Superior temporal gyrus (tissue), 1 donor: ENCODE data around the gene GOLIM4.
"Not testable (repeated sequence)": the region's sequence is repeated elsewhere in the genome, so short reads cannot be mapped to it uniquely, and the experiment has no call there.

Source experiments
- DNase-seq: peaks from one replicate; pipeline ENCODE4 v3.0.0-alpha.2; 2016; ENCODE audit errors: extremely low spot score

GOLIM4 gene

GRCh38 chr3:168073842-168074605 is 21.7 kb downstream of the GOLIM4 start:
- DNase-seq, result no peak

DNA sequence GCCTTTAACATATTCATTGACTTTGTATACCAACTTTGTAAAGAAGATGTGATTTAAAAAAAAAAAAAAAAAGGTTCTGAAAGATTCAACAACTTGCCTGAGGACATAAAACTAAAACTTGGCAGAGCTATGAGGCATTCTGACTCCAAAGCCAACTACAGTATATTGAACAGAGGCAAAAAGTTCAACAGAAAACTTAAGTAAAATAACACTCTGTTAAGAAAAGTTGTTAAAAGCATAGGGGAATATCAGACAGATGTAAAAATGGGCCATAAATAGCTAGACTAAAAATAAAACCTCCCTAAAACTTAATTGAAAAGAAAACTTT is 23.4 kb downstream of the GOLIM4 start:
- DNase-seq, result no peak

GRCh38 chr3:168071591-168072322 is 24.0 kb downstream of the GOLIM4 start:
- no peak for DNase-seq

DNA sequence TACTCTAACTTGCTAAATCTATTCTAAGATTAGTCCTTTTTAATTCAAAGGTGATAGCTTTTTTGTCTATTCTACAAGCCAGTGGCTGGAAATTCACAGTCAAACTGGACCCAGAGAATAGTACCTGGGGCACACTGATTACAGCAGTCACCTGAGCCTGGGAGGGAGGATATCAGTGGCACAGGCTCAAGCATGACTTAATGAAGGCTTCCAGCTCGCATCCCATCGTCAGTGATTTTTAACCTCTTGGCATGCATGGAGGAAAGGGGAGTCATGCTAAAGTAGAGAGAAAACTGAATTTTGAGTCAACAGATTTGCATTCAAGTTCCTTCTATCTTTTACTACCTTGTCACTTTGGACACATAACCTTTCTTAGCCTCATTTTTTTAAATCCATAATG is 24.8 kb downstream of the GOLIM4 start:
- DNase-seq, result no peak

- no peak for DNase-seq
Observed at GRCh38 chr3:168068346-168068745, 27.4 kb downstream of the GOLIM4 start.

GRCh38 chr3:168066882-168067281 is 28.8 kb downstream of the GOLIM4 start:
- no peak for DNase-seq

GRCh38 chr3:168065569-168065968 is 30.2 kb downstream of the GOLIM4 start:
- no peak for DNase-seq

- no peak for DNase-seq
Observed at GRCh38 chr3:168063122-168063521, 32.6 kb downstream of the GOLIM4 start.

- DNase-seq, result no peak
Observed at GRCh38 chr3:168062679-168063078, 33.0 kb downstream of the GOLIM4 start.

GRCh38 chr3:168061332-168061996 is 34.3 kb downstream of the GOLIM4 start:
- no peak for DNase-seq

DNA sequence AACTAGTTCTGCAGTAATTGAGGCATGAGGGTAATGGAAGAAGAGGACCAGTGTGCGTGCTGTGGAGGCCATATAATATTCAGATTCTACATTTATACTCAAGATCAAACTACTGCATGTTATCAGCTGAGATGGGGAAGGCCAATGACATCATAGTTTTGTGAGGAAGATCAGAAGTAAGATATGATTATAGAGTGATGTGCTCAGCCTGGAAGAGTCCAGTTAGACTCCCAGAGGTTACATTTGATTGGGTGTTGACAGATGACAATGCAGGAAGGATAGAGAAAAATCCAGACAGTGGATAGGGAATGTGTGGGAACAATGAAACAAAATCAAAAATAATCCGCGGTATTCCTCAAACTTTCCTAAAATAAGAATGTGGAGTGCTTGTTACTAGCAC is 35.4 kb downstream of the GOLIM4 start:
- no peak for DNase-seq

DNA sequence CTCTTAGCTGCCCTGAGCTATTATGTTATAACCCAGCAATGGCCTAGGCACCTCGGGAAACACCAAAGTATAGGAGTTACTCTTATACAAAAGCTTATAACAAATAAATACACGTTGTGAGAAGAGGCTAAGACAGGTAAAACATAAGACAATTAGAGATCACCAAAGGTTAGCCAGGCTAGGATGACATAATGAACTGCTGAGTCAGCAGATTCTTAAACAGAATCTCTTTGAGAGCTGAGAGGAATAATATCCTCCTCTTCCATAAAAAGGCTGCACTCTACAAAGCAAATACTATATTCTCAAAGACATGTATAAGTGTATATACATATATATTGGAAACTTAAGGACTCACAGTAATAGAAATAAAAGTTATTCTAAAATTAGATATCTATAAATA is 37.2 kb downstream of the GOLIM4 start:
- DNase-seq, result no peak

GRCh38 chr3:168056398-168057230 is 39.1 kb downstream of the GOLIM4 start:
- DNase-seq, result not testable (repeated sequence)

DNA sequence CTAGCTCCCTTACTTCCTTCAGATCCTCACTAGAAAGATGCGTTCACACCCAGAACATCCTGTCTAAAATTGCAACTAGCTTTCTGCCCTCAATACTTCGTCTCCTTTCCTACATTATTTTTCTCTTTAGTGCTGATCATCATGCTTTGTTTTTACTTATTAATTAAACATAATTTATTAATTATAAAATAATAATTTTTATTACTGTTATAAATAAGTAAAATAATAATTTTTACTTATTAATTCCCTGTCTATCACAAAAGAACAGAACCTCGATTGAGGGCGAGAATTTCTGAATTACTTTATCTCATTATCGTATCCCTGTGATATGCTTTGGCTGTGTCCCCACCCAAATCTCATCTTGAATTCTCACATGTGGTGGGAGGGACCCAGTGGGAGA is 41.3 kb downstream of the GOLIM4 start:
- DNase-seq, result no peak

DNA sequence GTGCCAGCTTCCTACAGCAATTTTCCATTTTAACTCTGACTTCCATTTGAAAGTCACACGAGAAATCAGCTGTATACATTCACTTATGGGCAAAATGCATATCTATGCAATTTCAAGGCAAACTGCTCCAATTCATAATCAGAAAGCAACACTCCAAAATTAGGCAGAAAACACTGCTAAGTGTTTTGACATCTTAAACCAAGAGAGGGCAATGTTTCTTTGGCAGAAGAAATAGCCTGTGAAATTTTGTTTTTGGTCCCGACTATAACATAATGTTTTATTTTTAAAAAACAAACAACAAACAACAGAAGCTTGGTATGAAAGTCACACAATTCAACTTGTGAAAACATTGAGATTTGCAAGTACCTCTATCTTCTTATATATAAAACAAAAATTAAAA is 42.6 kb downstream of the GOLIM4 start:
- DNase-seq, result peak; percentile 48

GRCh38 chr3:168052515-168052914 is 43.2 kb downstream of the GOLIM4 start:
- DNase-seq, result no peak

DNA sequence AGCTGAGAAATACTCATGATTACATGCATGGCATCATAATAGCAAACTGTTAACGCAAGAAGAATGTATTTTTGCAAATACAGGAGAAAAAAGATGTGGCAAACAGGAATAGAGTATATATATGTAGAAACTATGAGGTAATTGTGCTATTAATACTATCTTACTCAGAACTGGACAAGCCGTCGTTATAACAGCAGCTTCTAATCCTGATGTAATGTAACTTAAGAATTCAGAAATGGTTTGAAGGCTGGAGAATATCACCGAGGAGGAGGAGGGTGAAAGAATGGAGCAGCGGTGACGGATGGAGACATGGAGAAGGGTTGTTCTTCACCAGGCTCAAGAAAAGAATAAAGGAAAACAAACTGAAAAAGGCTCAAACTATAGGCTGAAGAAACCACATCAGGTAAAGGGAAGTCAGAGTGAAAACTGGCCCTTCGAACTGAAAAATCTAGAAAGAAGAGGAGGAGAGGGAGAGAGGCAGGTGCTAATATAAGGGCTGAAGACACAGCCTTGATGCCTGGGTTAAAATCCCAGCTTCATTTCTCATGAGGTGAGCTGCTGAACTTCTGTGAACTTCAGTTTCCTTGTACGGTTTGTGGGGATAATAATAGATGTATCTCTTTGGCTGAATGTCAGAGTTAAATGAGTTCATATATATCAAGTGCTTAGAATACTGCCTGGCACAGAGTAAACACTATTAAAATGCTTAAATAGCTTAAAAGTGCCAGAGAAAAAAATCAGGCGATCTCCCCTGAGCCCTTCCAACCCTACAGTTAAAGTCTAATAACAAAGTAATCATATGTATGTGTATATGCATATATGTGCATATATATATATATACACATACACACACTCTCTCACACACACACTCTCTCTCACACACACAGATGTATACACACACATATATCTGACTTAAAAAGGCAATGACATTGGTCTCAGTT is 43.9 kb downstream of the GOLIM4 start:
- no peak for DNase-seq

DNA sequence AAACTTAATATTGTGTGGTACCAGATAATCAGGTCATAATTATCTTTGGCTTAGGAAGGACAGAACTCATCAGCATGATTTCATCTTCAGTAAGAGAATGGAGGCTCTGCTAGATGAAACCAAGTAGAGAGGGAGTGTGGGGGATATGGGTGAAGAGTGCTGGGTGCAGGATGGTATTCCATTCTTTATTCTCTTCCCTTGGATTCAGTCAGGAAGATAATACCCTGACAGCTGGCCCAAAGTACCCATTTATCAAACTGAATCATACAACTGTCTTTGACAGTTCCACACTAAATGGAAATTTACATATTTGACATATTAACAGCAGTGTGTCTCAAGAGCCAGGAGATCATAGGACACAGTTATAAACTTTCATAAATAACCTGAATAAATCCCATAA is 44.7 kb downstream of the GOLIM4 start:
- DNase-seq, result no peak

DNA sequence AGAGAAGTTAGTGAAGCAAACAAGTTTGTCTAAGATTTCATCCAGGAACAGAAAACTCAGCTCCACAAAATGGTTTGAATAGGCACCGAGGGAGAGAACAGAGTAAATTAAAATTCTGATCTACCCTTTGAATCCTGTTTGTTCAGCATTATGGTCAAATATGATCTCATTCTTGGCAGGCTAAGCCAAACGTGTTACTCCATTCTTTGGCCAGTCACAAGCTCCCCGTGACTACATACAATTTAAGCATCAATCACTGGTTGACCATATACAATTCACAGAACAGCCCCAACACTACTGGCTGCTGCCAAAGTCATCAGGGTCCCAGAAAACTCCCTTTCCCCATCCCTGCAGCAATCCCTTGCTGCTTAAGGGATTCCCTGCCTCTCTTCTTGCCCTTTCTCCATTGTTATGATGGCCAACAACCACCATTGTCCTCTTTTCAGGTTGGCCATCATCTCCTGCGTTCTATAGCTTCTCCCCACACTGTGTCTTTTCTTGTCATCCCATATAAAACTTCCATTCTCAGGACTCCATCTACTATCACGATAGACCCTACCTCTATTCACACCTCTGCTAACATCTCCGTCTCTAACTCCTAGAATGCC is 46.3 kb downstream of the GOLIM4 start:
- no peak for DNase-seq
